ENCODE measurements around the gene GAMT.

Gene GAMT

GRCh38 chr19:1417681-1418495 lies 16.5 kb upstream of the GAMT start:
- no peak for DNase-seq

DNA sequence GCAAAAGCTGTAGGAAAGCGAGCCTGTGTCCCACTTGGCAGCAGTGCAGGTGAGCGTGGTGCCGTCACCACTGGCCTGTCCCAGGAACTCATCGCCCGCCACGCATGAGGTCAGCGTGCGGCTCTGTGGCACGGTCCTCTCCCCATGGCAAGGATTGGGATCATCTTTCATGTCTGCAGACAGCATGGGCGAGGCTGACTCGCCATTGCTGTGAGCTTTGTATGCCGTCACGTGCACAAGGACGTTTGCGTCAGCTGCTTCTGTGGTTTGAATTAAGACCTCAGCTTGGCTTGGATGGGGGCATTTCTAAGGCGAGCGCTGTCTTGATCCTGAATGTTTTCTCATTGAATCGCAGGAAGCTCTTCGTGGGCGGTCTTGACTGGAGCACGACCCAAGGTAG lies 15.8 kb upstream of the GAMT start:
- no peak for DNase-seq

- DNase-seq: no peak
Observed at GRCh38 chr19:1416014-1416841, 14.9 kb upstream of the GAMT start.

- no peak for DNase-seq
Observed at GRCh38 chr19:1412995-1413800, 11.9 kb upstream of the GAMT start.

DNA sequence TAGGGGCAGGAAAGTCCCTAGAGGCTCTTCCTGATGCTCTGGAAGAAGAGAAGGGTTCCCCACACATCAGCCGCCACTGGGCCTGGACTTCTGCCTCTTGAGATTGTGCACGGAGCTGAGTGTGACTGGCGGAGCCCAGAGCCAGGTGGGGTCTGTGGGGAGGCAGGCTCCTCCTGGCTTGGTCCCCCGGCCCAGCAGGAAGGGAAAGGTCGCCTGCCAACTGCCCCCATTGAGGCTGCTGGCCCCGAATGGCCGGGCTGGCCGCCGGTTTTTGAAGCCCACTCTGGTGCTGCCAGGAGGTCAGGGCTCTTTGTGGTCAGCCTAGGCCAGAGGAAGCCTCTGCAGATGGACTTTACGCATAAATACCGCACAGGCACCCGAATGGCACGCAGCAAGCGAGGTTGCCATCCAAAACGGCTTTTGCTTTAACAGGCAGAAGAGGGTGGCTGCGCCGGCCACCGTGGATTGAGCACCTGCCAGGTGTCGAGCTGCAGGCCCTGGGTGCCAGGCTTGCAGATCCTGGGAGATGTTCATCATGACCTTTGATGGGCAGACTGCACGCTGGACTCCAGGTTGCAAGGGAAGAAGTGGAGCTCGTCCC lies 11.1 kb upstream of the GAMT start:
- DNase-seq: no peak

DNA sequence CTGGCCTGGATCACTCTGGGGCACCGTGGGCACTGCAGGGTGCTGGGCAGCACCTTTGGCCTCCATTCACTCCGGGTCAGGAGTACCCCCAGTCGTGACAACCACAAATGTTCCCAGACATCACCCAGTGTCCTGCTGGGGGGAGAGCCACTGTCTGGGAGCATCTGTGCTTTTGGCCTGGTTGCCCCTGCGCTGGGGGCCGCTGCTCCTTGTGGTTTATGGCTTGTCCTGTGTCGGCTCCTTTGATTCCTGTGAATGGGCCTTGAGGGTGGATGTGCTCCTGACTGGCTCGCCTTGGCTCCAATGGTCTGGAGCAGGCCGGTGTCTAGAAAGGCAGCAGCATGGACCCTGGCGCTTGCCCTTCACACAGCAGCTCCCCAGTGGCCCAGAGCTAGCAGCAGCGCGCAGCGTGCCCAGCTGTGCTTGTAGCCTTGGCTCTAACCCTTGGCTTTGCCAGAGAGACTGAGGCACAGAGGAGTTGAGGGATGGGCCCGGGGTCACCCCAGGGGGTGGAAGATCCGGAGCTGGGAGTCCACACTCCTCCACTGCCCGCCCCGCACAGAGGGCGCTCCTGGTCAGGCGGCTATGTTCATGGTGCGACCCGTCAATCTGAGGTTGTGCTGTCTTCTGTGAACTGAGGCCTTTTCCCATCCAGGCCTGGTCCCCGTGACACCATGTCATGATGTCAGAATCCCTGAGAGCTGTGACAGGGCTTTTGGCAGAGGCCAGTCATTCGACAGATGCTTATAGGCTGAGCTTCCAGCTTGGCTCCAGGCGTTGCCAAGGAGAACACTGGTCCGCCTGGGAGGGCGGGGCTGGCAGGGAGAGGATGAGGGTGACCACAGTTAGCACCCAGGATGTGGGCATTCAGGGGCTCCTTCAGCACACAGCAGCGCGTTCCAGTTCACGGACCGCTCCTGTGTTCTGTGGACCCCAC lies 10.2 kb upstream of the GAMT start:
- no peak for DNase-seq

DNA sequence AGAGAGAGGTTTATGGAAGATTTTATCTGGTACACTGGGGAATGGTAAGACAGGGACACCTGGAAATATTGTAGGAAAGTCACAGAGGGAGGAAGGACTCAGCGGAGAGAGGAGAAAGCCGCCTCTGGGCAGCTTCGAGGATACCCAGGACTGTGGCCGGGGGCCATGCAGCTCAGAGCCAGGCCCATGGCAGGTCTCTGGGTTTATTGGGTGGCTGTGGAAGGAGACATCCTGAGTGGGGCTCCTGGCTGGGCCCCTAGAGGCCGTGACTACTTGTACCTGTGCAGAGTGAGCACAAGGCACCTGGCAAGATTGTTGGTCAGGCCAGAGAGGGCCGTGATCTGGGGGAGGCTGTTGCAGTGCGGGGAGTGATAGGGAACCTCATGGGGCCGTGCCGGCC lies 9.4 kb upstream of the GAMT start:
- DNase-seq: no peak

GRCh38 chr19:1410136-1410786 lies 8.9 kb upstream of the GAMT start:
- no peak for DNase-seq

DNA sequence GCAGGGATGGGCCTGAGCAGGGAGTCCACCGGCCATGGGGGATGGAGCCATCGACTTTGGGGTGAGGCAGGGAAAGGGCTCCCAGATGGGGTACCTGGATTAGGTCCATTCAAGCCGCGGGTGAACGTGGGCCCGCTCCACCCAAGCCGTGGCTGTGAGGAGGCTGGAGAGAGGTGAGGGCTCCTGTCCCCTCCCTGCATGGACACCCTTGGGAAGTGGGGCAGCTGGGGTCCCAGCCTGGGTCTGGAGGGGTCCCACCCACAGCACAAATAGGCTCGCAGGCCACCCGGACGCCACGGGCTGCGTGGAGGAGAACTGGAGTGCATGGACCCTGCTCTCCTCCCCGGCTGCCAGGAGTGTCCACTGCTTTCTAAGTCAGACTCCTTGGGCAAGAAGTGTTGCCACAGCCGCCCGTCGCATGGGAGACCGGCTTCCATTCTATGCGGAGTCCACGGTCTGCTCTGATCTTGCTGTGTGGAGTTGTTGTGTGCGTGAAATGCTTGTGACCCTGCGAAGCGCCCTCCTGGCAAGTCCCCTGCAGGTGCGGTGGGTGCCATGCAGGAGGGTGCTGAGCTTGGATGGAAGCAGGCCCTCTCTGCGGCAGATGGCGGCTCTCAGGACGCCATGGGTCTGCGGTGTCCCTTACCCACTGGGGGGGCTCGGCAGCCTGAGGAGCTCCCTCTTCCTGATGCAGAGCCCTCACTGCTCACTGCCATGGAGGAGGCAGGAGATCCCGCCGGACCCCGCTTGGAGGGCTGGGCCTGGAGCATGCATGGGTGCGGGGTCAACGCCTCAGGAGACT lies 8.1 kb upstream of the GAMT start:
- no peak for DNase-seq

- no peak for DNase-seq
Observed at GRCh38 chr19:1408300-1409203, 7.2 kb upstream of the GAMT start.

- no peak for DNase-seq
Observed at GRCh38 chr19:1407528-1408299, 6.4 kb upstream of the GAMT start, which contains the start of gene DAZAP1. Gene DAZAP1, plus strand, starts transcription at chr19:1407586. Its CDS starts 188 bp downstream, at chr19:1407774.

GRCh38 chr19:1406774-1407527 lies 5.6 kb upstream of the GAMT start:
- DNase-seq: peak; percentile 93 to 99

DNA sequence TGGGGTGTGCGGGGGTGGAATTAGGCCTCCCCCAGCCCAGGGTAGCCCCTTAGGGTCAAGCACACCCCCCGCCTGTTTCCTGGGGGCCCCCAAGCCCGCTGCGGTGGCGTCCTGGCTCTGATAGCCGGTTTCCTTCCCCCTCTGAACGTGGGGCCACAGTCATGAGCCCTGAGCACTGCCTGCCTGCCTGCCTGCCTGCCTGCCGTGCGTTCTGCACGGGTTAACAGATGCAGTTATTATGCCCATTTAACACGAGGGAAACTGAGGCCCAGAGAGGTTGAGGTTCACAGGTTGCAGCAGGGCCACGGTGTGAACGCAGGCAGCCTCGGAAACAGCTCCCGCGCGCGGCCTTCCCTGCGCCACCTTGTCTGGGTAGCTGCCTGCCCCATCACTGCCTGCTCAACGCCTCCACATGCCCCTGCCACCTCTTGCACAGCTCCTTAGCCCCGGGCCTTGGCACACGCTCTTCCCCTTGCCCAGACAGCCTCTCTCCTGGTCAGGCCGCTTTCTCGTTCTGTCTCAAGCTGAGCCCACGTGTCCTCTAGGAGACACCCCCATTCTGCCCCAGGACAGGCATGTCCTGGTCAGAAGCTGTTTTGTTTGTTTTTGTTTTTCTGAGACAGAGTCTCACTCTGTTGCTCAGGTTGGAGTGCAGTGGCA lies 1.2 kb upstream of the GAMT start:
- DNase-seq: no peak

DNA sequence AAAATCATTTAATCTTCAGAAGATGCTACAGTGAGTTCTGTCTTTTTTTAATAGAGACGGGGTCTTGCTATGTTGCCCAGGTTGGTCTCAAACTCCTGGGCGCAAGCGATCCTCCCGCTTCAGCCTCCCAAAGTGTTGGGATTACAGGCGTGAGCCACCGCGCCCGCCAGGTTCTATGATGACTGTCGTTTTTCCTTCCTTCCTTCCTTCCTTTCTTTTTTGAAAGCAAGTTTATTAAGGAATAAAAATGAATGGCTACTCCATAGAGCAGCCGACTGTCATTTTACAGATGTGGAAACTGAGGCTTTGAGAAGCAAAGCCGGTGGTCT lies 511 bp upstream of the GAMT start:
- no peak for DNase-seq

- no peak for DNase-seq
Observed at GRCh38 chr19:1400281-1401137, 833 bp downstream of the GAMT start.

DNA sequence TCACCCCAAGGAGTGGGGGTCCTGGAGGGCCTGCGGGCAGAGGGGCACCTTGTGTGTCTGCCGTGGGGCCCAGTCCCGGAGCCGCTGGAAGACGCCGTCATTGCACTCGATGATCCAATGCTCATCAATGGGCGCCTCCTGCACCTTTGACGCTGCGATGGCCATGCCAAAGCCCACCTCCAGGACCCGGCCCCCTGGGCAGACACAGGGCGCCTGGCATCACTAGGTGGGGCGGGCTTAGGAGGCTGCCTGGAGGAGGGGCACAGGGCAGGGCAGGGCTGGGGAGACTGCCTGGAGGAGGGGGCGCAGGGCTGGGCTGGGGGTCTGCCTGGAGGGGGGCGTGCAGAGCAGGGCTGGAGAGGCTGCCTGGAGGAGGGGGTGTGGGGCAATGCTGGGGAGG lies 1.6 kb downstream of the GAMT start:
- DNase-seq: no peak

All from NCI-H1930 (cell line).